ENCODE measurements around the gene ACP6. TPM values are rescaled to one million over a fixed set of nuclear protein-coding genes. Genes with fewer than 3 reads are reported as not detected.

Gene ACP6
- total RNA-seq, 1 experiment from 2014 or later: 31.5 TPM

DNA sequence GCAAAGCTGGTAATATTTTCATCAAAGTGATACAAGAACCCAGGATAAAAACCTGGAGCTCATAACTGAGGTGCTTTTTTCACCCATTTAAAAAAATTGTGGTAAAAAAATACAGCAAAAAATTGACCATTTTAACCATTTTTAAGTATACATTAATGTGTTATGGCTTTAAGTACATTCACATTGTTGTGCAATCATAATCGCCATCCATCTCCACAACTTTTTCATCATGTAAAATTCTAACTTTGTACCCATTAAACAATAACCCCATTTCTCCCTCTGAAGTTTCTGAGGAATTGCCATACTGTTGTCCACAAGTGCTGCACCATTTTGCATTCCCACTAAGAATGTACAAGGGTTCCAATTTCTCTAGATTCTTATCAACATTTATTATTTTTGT lies 36.6 kb downstream of the ACP6 start:
- ChIA-PET POLR2A (no interaction called here), CTCF (no interaction called here)
- Mint-ChIP-seq H3K4me3 (no peak overlapping the region), H3K27me3 (ENCODE audit: low read depth) (no peaks in the 10 kb centered on the region), H3K9me3 (no peaks in the 10 kb centered on the region), H3K27ac (no peak overlapping the region), H3K4me1 (peaks cover under 1% of the 10 kb centered on the region), H3K36me3 (0 out of 2 replicates have a peak, but pooled peaks cover under 1% of the 10 kb centered on the region)
- ATAC-seq: no peak
- no peak for TF ChIP-seq EMX1 (CRISPR knock-in tag; IDR thresholded peaks at IDR 0.05)
- no peak for DNase-seq (ENCODE audit: low spot score)

DNA sequence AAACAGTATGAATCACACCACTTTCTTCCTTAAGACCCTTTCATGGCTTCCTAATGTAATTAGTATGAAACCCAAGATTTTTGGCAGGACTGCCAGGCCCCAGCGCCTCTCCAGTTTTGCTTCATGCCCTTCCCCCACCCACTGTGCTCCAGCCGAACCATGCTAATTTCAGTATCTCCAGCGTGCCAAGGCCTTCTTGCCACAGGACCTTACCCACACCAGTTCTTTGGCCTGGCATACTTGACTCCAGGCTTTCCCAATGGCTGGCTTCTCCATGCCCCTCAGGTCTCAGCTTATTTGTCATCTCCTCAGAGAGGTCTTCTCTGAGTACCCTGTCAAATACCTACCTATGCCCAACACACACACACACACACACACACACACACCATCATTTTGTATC lies 38.5 kb downstream of the ACP6 start:
- Mint-ChIP-seq H3K4me3 (no peak overlapping the region), H3K27ac (no peak overlapping the region), H3K9me3 (no peaks in the 10 kb centered on the region), H3K4me1 (peaks cover 10% of the 10 kb centered on the region), H3K27me3 (ENCODE audit: low read depth) (no peaks in the 10 kb centered on the region), H3K36me3 (peaks cover 2% of the 10 kb centered on the region; the same call in 1 of the 2 replicates)
- TF ChIP-seq ESRRA (CRISPR knock-in tag; IDR thresholded peaks at IDR 0.05; ENCODE audit: borderline replicate concordance) (no peak), ETV6 (CRISPR knock-in tag; IDR thresholded peaks at IDR 0.05) (no peak)
- POLR2A ChIA-PET: no interaction called here
- DNase-seq (ENCODE audit: low spot score): no peak
- ATAC-seq: no peak
- CTCF ChIA-PET: interaction anchor here (0.8 to 1.7 kb wide), 2 partner anchors 9 to 10 kb away, joined by 3 to 8 read pairs; no protein-coding TSS in a partner anchor

DNA sequence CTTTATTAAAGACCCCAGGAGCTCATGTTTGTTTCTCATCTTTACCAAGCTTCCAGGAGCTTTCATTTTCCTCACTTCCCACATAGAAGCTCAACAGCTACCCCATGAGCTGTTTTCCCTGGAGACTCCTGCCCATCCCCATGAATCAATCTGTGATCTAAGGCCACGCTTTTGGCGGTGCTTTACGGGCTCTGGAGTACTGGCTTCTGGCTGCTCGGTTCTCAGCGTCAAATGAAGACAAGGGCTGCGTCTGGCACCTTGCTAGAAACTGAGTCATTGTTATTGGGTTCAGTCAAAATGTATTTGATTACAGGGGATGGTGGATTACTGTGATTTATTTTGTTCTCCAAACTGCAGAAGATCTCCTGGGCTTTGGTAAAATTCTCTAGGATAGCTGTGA lies 39.9 kb downstream of the ACP6 start:
- ChIA-PET CTCF (interaction anchor here (0.9 to 4.8 kb wide), 4 partner anchors 11 to 262 kb away, joined by 3 to 25 read pairs (median 11); no protein-coding TSS in a partner anchor), POLR2A (no interaction called here)
- H3K9me3 Mint-ChIP-seq: no peaks in the 10 kb centered on the region
- ATAC-seq (no peak), DNase-seq (ENCODE audit: low spot score) (no peak)
- H3K36me3 Mint-ChIP-seq: peaks cover 2% of the 10 kb centered on the region; the same call in 1 of the 2 replicates
- H3K27ac Mint-ChIP-seq: peak overlapping the region; percentile 13; the same call in 1 of the 2 replicates
- H3K4me1 Mint-ChIP-seq: peaks cover 20% of the 10 kb centered on the region
- no peak overlapping the region for H3K4me3 Mint-ChIP-seq
- H3K27me3 Mint-ChIP-seq (ENCODE audit: low read depth): no peaks in the 10 kb centered on the region
- TF ChIP-seq NR2C2 (CRISPR knock-in tag; IDR thresholded peaks at IDR 0.05) (no peak), GRHL2 (CRISPR knock-in tag; IDR thresholded peaks at IDR 0.05; ENCODE audit: insufficient replicate concordance, severe bottlenecking) (no peak), ZNF317 (CRISPR knock-in tag; IDR thresholded peaks at IDR 0.05; ENCODE audit: borderline replicate concordance, low read depth) (no peak), MAX (CRISPR knock-in tag; IDR thresholded peaks at IDR 0.05) (no peak), AR (CRISPR knock-in tag; IDR thresholded peaks at IDR 0.05) (no peak), ZNF532 (CRISPR knock-in tag; IDR thresholded peaks at IDR 0.05; ENCODE audit: borderline replicate concordance) (no peak), GABPB1 (CRISPR knock-in tag; IDR thresholded peaks at IDR 0.05) (no peak), ZNF232 (CRISPR knock-in tag; IDR thresholded peaks at IDR 0.05) (no peak), ZBTB21 (CRISPR knock-in tag; IDR thresholded peaks at IDR 0.05; ENCODE audit: borderline replicate concordance) (no peak), ATF3 (CRISPR knock-in tag; conservative IDR thresholded peaks at IDR 0.05) (no peak), ZNF416 (CRISPR knock-in tag; IDR thresholded peaks at IDR 0.05) (no peak), ZNF138 (CRISPR knock-in tag; conservative IDR thresholded peaks at IDR 0.05) (no peak), ZMAT4 (CRISPR knock-in tag; IDR thresholded peaks at IDR 0.05) (no peak), IRF1 (CRISPR knock-in tag; IDR thresholded peaks at IDR 0.05) (no peak), OVOL2 (CRISPR knock-in tag; IDR thresholded peaks at IDR 0.05; ENCODE audit: borderline replicate concordance) (no peak), ZBTB43 (CRISPR knock-in tag; IDR thresholded peaks at IDR 0.05) (no peak), KAT7 (CRISPR knock-in tag; IDR thresholded peaks at IDR 0.05; ENCODE audit: borderline replicate concordance) (no peak)
- TF ChIP-seq, protein P1, sequence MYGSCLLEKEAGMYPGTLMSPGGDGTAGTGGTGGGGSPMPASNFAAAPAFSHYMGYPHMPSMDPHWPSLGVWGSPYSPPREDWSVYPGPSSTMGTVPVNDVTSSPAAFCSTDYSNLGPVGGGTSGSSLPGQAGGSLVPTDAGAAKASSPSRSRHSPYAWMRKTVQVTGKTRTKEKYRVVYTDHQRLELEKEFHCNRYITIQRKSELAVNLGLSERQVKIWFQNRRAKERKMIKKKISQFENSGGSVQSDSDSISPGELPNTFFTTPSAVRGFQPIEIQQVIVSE (CRISPR knock-in tag; IDR thresholded peaks at IDR 0.05; ENCODE audit: borderline replicate concordance): no peak

Data from WTC11 (cell line).